Bone marrow (tissue), 2 donors: ENCODE data around the gene TTC9C.
A peak's percentile ranks its signal among the peaks of the same experiment; 100 is the strongest.
"Not testable (repeated sequence)": the region's sequence is repeated elsewhere in the genome, so short reads cannot be mapped to it uniquely, and the experiment has no call there.

ENCODE experiments used
- DNase-seq, 2 donors: peaks; one replicate each; lab custom pipeline; 2025; lab: John Stamatoyannopoulos, UW

The TTC9C gene

GRCh38 chr11:62728171-62728988 is at the start of gene TTC9C:
Gene TTC9C, plus strand, starts transcription at chr11:62728486. Its CDS starts 363 bp downstream, at chr11:62728849.
- DNase-seq, result peak; percentile 79 to 89

GRCh38 chr11:62678770-62679696 is 49.3 kb upstream of the TTC9C start, which contains the start of gene UBXN1:
Gene UBXN1, minus strand, starts transcription at chr11:62679073. Its CDS starts 150 bp downstream, at chr11:62678923.
- peak; percentile 83 to 87 for DNase-seq

GRCh38 chr11:62680825-62681240 is 47.5 kb upstream of the TTC9C start:
- peak in 1 of 2 donors; percentile 62 for DNase-seq

- DNase-seq, result no peak
Observed at GRCh38 chr11:62682518-62682917, 45.8 kb upstream of the TTC9C start.

GRCh38 chr11:62687508-62688396 is 40.5 kb upstream of the TTC9C start:
- DNase-seq, result no peak

DNA sequence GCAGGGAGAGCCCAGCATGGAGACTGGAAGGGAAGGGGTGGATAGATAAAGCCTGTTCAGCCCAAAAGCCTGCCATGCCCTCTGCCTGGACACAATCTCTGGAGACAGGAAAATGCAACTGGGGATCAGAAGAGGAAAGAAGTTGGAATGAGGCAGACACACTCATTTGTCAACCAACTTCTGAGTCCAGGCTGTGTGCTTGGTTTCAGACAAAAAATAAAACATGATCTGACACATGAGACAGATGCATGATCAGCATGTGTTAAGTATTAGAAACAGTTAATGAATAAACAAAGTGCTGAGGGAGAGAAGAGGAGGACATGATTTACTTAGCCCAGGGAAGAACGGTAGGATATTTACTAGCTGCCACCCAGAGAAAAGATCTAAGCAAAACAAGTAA is 39.8 kb upstream of the TTC9C start:
- no peak for DNase-seq

DNA sequence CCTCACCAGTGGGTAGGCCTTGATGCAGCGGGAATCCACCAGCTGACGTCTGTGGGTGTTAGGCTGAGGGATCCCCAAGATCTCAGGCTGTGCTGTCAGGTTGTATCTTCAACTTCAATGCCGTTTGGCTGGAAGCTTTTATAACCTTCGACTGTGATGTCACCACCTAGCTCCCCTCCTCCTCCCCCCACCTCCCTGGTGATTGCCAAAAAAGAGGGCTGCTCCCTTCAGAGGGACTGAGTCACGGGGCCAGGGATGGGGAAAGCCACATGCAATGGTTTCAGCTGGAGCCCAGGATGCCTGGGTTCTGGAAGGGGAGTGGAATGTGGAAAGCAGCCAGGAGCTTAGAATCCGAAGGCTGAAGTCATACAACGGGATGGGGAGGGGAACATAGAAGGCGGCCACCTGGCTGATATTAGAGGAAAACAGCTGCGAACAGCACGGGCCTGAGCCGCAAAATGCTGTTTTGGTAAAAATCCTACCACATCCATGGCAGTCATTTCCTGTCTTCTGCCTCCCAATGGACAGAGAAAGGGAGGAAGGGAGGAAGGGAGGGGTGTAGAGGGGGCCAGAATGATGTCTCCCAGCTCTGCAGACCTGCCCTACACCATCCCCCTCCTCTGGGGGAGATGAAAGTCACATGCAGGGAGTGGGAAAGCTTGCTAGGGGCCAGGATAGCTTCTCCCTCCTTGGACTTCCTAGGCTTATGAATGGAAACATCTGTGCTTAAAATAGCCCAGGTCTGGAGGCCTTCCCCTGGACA is 38.7 kb upstream of the TTC9C start, which contains the start of gene LRRN4CL:
Gene LRRN4CL, minus strand, starts transcription at position 110 of the 763 bp plus-strand sequence. CDS start 1,022 bp downstream, outside the sequence.
- DNase-seq, result no peak

DNA sequence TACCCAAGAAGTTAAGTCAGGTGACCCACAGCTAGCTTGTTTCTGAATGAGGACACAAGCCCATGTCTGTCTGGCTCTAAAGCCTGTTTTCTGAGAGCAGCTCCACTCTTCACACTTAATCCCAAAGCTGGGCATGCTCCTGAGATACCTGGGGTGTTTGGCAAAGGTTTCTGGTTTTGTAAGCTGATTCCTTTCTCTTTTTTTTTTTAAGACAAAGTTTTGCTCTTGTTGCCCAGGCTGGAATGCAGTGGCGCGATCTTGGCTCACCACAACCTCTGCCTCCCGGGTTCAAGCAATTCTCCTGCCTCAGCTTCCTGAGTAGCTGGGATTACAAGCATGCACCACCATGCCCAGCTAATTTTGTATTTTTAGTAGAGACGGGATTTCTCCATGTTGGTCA is 34.7 kb upstream of the TTC9C start:
- DNase-seq, result not testable (repeated sequence)

GRCh38 chr11:62694455-62695167 is 33.7 kb upstream of the TTC9C start:
- peak; percentile 46 to 56 for DNase-seq

DNA sequence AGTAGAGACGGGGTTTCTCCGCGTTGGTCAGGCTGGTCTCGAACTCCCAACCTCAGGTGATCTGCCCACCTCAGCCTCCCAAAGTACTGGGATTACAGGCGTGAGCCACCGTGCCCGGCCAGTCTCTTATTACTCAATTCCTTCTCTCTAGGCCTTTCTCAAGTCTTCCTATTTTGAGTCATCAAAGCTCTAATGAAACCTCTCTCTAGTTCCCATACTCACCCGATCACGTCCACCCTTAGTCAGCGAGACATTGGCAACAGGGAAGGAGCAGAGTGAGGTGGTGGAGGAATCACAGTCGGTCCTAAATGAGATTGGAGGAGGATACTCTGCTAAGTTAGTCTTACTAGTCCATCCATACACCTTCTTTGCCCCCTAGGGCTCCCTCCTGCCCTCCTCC is 26.0 kb upstream of the TTC9C start:
- peak in 1 of 2 donors; percentile 8 for DNase-seq

DNA sequence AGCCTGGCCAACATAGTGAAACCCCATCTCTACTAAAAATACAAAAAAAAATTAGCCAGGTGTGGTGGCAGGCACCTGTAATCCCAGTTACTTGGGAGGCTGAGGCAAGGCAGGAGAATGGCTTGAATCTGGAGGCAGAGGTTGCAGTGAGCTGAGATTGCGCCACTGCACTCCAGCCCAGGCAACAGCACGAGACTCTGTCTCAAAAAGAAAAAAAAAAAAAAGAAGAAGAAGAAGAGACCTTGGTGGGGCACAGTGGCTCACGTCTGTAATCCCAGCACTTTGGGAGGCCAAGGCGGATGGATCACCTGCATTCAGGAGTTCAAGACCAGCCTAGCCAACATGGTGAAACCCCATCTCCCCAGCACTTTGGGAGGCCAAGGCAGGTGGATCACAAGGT is 24.4 kb upstream of the TTC9C start:
- DNase-seq, result not testable (repeated sequence)

- no peak for DNase-seq
Observed at GRCh38 chr11:62705413-62705812, 22.9 kb upstream of the TTC9C start.

- DNase-seq, result peak; percentile 83 to 85
Observed at GRCh38 chr11:62705880-62706849, 22.1 kb upstream of the TTC9C start.

DNA sequence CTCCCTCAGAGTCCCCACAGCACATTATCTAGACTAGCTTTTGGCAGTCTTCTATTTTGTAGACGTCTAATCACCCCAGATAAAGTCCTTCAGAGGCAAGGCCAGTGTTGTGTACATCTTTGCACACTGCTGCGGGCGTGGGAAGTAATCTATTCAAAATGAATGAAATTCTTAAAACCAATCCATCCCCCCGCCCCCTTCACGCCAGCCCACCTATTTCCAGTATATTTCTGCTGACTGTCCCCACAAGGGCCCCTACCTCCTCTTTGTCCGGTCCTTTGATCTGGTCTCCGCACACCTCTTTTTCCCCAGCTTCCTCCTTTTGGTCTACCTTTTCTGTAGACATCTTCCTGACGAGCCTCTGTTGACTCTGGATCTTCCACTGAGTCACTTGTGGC is 21.4 kb upstream of the TTC9C start:
- DNase-seq, result no peak

DNA sequence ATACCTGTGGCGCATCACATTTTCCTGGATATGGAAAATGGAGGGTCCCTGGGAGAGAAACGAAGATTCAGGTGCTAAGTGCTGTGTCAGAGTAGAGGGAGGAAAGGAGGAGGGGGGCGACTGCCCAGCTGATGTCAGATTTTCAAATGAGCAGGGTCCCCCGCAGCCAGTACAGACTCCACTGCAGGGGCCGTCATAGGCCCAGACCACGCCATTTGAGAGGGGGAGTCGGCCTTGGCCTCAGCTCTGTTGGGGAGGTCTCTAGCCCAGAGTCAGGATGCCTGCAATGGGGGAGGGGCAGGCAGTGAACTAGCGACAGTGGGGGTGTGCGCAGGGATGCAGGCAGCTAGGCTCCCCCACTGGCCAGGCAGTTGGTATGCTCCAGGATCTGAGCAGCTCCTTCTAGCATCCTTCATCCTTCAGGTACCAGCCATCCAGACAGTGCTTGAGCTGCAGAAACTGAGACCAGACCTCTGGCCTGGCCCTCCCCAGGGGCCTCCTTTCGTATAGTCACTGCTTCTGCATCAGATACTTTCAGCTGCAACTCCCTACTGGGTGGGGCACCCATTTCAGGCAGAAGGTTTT is 20.9 kb upstream of the TTC9C start, which contains the start of the genes BSCL2 and GNG3:
Gene BSCL2, minus strand, starts transcription at position 148 of the 585 bp plus-strand sequence. CDS start 229 bp downstream, outside the sequence.
Gene GNG3, plus strand, starts transcription at position 400 of the 585 bp plus-strand sequence. CDS start 620 bp downstream, outside the sequence.
- DNase-seq, result no peak

DNA sequence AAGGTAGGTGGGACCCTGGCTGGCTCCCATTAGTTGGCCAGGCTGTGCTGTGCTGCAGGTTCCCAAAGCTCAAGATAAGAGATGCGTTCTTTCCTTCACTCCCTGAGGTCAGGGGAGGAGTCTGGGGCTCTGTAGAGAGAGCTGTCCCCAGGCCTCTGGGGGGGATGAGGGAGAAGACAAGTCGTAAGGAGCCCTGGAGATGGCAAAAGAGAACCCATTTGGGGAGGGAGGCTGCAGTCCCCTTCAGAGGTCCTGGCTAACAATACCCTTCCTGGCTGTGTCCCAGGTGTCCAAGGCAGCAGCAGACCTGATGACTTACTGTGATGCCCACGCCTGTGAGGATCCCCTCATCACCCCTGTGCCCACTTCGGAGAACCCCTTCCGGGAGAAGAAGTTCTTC is 19.9 kb upstream of the TTC9C start:
- no peak for DNase-seq

GRCh38 chr11:62708793-62709192 is 19.5 kb upstream of the TTC9C start:
- no peak for DNase-seq
